ENCODE results near the gene PDGFC.
"Not testable (repeated sequence)": the region's sequence is repeated elsewhere in the genome, so short reads cannot be mapped to it uniquely, and the experiment has no call there.

PDGFC gene

GRCh38 chr4:156875055-156875454 is 96.5 kb downstream of the PDGFC start:
- Histone ChIP-seq H3K36me3 (ENCODE audit: insufficient read depth, low read length) (no peaks in the 10 kb centered on the region), H3K4me1 (ENCODE audit: insufficient read depth, low read length) (no peaks in the 10 kb centered on the region), H3K27ac (ENCODE audit: low read length) (no peak overlapping the region), H3K9ac (ENCODE audit: low read depth, low read length) (no peak overlapping the region), H4K20me1 (ENCODE audit: insufficient read depth, low read length) (no peaks in the 10 kb centered on the region), H3K27me3 (ENCODE audit: insufficient read depth, low read length, poor library complexity) (no peaks in the 10 kb centered on the region), H3K4me3 (ENCODE audit: low read depth in 1 of 2, low read length in 2 of 2) (no peak overlapping the region), H3K9me3 (ENCODE audit: insufficient read depth, low read length, severe bottlenecking) (no peaks in the 10 kb centered on the region), H3K4me2 (ENCODE audit: insufficient read depth, low read length) (no peak overlapping the region), H2AFZ (ENCODE audit: low read depth, low read length) (no peak overlapping the region), H3K79me2 (ENCODE audit: insufficient read depth, low read length) (no peaks in the 10 kb centered on the region)
- DNase-seq = no peak
- TF ChIP-seq EZH2 (IDR thresholded peaks at IDR 0.05; ENCODE audit: borderline replicate concordance, low read depth, low read length, severe bottlenecking) (no peak), CTCF (IDR thresholded peaks at IDR 0.05; ENCODE audit: borderline replicate concordance, extremely low read depth, low read length, poor library complexity, severe bottlenecking) (no peak)
- ATAC-seq (ENCODE audit: insufficient read depth, low read depth) = no peak

DNA sequence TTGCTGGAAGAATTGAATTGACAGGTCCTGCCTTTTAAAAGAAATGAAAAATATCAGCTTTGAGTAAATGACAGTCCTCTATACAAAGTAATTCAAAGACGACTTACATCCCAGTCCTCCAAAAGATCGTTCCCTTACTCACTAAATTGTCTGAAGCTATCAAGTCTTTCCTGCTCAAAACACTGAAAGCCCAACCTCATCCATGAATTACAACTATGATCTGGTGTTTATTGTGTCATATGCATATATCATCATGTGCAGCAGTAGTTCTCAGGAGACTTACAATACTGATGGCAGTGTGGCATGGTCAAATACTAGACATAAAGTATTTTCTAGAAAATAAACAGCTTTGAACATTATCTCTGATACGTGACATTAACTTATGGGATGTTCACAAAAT is 97.8 kb downstream of the PDGFC start:
- Histone ChIP-seq H3K27me3 (ENCODE audit: insufficient read depth, low read length, poor library complexity) (no peaks in the 10 kb centered on the region), H3K4me2 (ENCODE audit: insufficient read depth, low read length) (no peak overlapping the region), H2AFZ (ENCODE audit: low read depth, low read length) (no peak overlapping the region), H3K27ac (ENCODE audit: low read length) (no peak overlapping the region), H3K79me2 (ENCODE audit: insufficient read depth, low read length) (no peaks in the 10 kb centered on the region), H3K9ac (ENCODE audit: low read depth, low read length) (no peak overlapping the region), H3K9me3 (ENCODE audit: insufficient read depth, low read length, severe bottlenecking) (no peaks in the 10 kb centered on the region), H3K36me3 (ENCODE audit: insufficient read depth, low read length) (no peaks in the 10 kb centered on the region), H3K4me3 (ENCODE audit: low read depth in 1 of 2, low read length in 2 of 2) (no peak overlapping the region), H4K20me1 (ENCODE audit: insufficient read depth, low read length) (no peaks in the 10 kb centered on the region), H3K4me1 (ENCODE audit: insufficient read depth, low read length) (no peaks in the 10 kb centered on the region)
- TF ChIP-seq CTCF (IDR thresholded peaks at IDR 0.05; ENCODE audit: borderline replicate concordance, extremely low read depth, low read length, poor library complexity, severe bottlenecking) (no peak), EZH2 (IDR thresholded peaks at IDR 0.05; ENCODE audit: borderline replicate concordance, low read depth, low read length, severe bottlenecking) (no peak)
- ATAC-seq (ENCODE audit: insufficient read depth, low read depth) = no peak
- no peak for DNase-seq

DNA sequence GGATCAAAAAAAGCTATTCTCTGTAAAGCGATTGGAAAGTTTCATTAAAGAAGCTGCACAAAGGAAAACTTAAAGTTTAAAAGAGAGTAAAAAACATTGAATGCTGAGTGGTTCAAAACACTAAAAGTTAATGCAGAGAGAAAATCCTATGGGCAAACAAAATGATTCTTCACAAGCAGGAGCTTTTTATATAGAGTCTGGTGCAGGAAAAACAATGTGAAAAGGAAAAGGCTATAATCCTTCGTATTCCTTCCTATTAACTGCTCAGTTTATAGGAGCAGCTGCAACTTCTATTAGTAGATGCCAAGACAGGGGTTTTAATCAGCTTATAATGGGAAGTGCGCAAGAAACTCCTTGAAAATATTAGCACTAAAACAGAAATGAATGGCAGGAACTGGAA is 100.7 kb downstream of the PDGFC start:
- Histone ChIP-seq H3K27me3 (ENCODE audit: insufficient read depth, low read length, poor library complexity) (no peaks in the 10 kb centered on the region), H3K4me2 (ENCODE audit: insufficient read depth, low read length) (no peak overlapping the region), H3K4me1 (ENCODE audit: insufficient read depth, low read length) (no peaks in the 10 kb centered on the region), H3K36me3 (ENCODE audit: insufficient read depth, low read length) (no peaks in the 10 kb centered on the region), H3K27ac (ENCODE audit: low read length) (no peak overlapping the region), H3K9me3 (ENCODE audit: insufficient read depth, low read length, severe bottlenecking) (no peaks in the 10 kb centered on the region), H3K79me2 (ENCODE audit: insufficient read depth, low read length) (no peaks in the 10 kb centered on the region), H3K9ac (ENCODE audit: low read depth, low read length) (no peak overlapping the region), H4K20me1 (ENCODE audit: insufficient read depth, low read length) (no peaks in the 10 kb centered on the region), H3K4me3 (ENCODE audit: low read depth in 1 of 2, low read length in 2 of 2) (no peak overlapping the region), H2AFZ (ENCODE audit: low read depth, low read length) (no peak overlapping the region)
- ATAC-seq (ENCODE audit: insufficient read depth, low read depth) (no peak), DNase-seq (no peak)
- no peak for TF ChIP-seq CTCF (IDR thresholded peaks at IDR 0.05; ENCODE audit: borderline replicate concordance, extremely low read depth, low read length, poor library complexity, severe bottlenecking)
- no peak for TF ChIP-seq EZH2 (IDR thresholded peaks at IDR 0.05; ENCODE audit: borderline replicate concordance, low read depth, low read length, severe bottlenecking)

DNA sequence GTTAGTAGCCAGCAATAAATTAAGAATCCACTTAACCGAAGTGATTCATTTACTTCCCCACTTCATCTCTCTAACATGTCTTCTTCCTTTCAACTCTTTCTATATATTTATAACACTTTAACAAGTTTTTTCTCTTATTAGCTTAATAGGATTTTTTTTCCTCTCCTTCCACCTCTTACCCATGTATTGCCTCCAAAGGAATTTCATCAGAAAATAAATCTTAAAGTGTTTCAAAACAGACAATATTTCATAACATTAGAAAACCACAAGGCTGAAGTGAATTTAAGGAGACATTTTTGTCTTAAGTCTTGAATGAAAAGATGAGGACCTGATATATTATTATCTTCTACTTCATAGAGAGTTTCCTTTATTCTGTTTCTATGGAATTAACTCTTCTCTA is 101.5 kb downstream of the PDGFC start:
- Histone ChIP-seq H3K79me2 (ENCODE audit: insufficient read depth, low read length) (no peaks in the 10 kb centered on the region), H3K36me3 (ENCODE audit: insufficient read depth, low read length) (no peaks in the 10 kb centered on the region), H4K20me1 (ENCODE audit: insufficient read depth, low read length) (no peaks in the 10 kb centered on the region), H3K4me3 (ENCODE audit: low read depth in 1 of 2, low read length in 2 of 2) (no peak overlapping the region), H3K9me3 (ENCODE audit: insufficient read depth, low read length, severe bottlenecking) (no peaks in the 10 kb centered on the region), H3K9ac (ENCODE audit: low read depth, low read length) (no peak overlapping the region), H2AFZ (ENCODE audit: low read depth, low read length) (no peak overlapping the region), H3K4me2 (ENCODE audit: insufficient read depth, low read length) (no peak overlapping the region), H3K27me3 (ENCODE audit: insufficient read depth, low read length, poor library complexity) (no peaks in the 10 kb centered on the region), H3K27ac (ENCODE audit: low read length) (no peak overlapping the region), H3K4me1 (ENCODE audit: insufficient read depth, low read length) (no peaks in the 10 kb centered on the region)
- no peak for TF ChIP-seq EZH2 (IDR thresholded peaks at IDR 0.05; ENCODE audit: borderline replicate concordance, low read depth, low read length, severe bottlenecking)
- TF ChIP-seq CTCF (IDR thresholded peaks at IDR 0.05; ENCODE audit: borderline replicate concordance, extremely low read depth, low read length, poor library complexity, severe bottlenecking) = no peak
- DNase-seq (no peak), ATAC-seq (ENCODE audit: insufficient read depth, low read depth) (no peak)

- not testable (repeated sequence) for H4K20me1 ChIP-seq (ENCODE audit: insufficient read depth, low read length); H3K27ac ChIP-seq (ENCODE audit: low read length); H3K4me2 ChIP-seq (ENCODE audit: insufficient read depth, low read length); H2AFZ ChIP-seq (ENCODE audit: low read depth, low read length); H3K79me2 ChIP-seq (ENCODE audit: insufficient read depth, low read length); H3K4me1 ChIP-seq (ENCODE audit: insufficient read depth, low read length); ATAC-seq (ENCODE audit: insufficient read depth, low read depth); H3K9ac ChIP-seq (ENCODE audit: low read depth, low read length); H3K36me3 ChIP-seq (ENCODE audit: insufficient read depth, low read length); DNase-seq; H3K4me3 ChIP-seq (ENCODE audit: low read depth in 1 of 2, low read length in 2 of 2); H3K27me3 ChIP-seq (ENCODE audit: insufficient read depth, low read length, poor library complexity); H3K9me3 ChIP-seq (ENCODE audit: insufficient read depth, low read length, severe bottlenecking)
These were observed 105.5 kb downstream of the PDGFC start for GRCh38 chr4:156866088-156866487.

All from DND-41 (cell line).